Fibroblast of lung (primary cell): ENCODE measurements around the gene RNF2. TPM values are rescaled to one million over a fixed set of nuclear protein-coding genes. Genes with fewer than 3 reads are reported as not detected.

Experiments used
- DNase-seq, 2 donors: peaks; one replicate each; pipeline versions ENCODE4 v3.0.0 to v3.0.0-alpha.2; 2010; ENCODE audit warnings: low read depth in 2 of 2
- H2AFZ ChIP-seq: 2 replicates; pipeline ENCODE4 v1.5.1; 2012; ENCODE audit warnings: low read length, control low read depth, inconsistent platforms
- H3K27ac ChIP-seq: 2 replicates; pipeline ENCODE4 v1.5.1; 2011; ENCODE audit warnings: low read length, control low read depth; ENCODE audit not compliant: insufficient read depth
- H3K27me3 ChIP-seq: 2 replicates; pipeline ENCODE4 v1.5.1; 2011; ENCODE audit warnings: mild to moderate bottlenecking, low read length; ENCODE audit not compliant: control insufficient read depth, insufficient read depth
- H3K36me3 ChIP-seq: 2 replicates; pipeline ENCODE4 v1.5.1; 2011; ENCODE audit warnings: low read length; ENCODE audit not compliant: control insufficient read depth, insufficient read depth
- H3K4me1 ChIP-seq: 2 replicates; pipeline ENCODE4 v1.5.1; 2011; ENCODE audit warnings: low read length; ENCODE audit not compliant: control insufficient read depth, insufficient read depth; ENCODE audit errors: extremely low read depth
- H3K4me2 ChIP-seq: 2 replicates; pipeline ENCODE4 v1.5.1; 2011; ENCODE audit warnings: low read length, control low read depth; ENCODE audit not compliant: insufficient read depth; ENCODE audit errors: extremely low read depth
- H3K4me3 ChIP-seq, 4 experiments: fragments of 200-600 bp in 1 of 4; sonication (generic) in 1 of 4; replicated peaks in 1 of 4; 2 replicates each; pipeline ENCODE4 v1.5.1; 2011 to 2016; ENCODE audit warnings: low read length in 4 of 4, low read depth in 3 of 4, mild to moderate bottlenecking in 3 of 4, control low read depth in 2 of 4, inconsistent platforms in 1 of 4, mixed read lengths in 1 of 4; ENCODE audit not compliant: insufficient read depth in 1 of 4; ENCODE audit errors: control extremely low read depth in 1 of 4
- H3K79me2 ChIP-seq: 2 replicates; pipeline ENCODE4 v1.5.1; 2012; ENCODE audit warnings: mild to moderate bottlenecking, low read length, inconsistent platforms; ENCODE audit not compliant: control insufficient read depth, insufficient read depth
- H3K9ac ChIP-seq: 2 replicates; pipeline ENCODE4 v1.5.1; 2011; ENCODE audit warnings: mild to moderate bottlenecking, low read length, control low read depth; ENCODE audit not compliant: insufficient read depth
- H3K9me3 ChIP-seq: 2 replicates; pipeline ENCODE4 v1.5.1; 2012; ENCODE audit warnings: low read depth, low read length; ENCODE audit not compliant: control insufficient read depth, insufficient read depth
- H4K20me1 ChIP-seq: 2 replicates; pipeline ENCODE4 v1.5.1; 2011; ENCODE audit warnings: low read length; ENCODE audit not compliant: control insufficient read depth, insufficient read depth; ENCODE audit errors: extremely low read depth
- EZH2 ChIP-seq: IDR thresholded peaks from 2 replicates; pipeline ENCODE4 v1.5.1; 2012; ENCODE audit warnings: low read length, control low read depth, mild to moderate bottlenecking; ENCODE audit errors: missing control alignments
- polyA plus RNA-seq, 2 donors: library from polyadenylated mRNA; depleted of rRNA in 1 of 2; stranded (reverse) in 1 of 2; unstranded in 1 of 2; fragments of >200 nt; gene quantifications; 2 replicates each; pipeline ENCODE4 v1.2.1, GENCODE V29; 2011 to 2012; ENCODE audit warnings: missing spikeins in 1 of 2
- total RNA-seq: library from RNA; depleted of rRNA; stranded (reverse); fragments of >200 nt; gene quantifications from 2 replicates; pipeline ENCODE4 v1.2.1, GENCODE V29; 2014
- TF ChIP-seq, protein P1 (sequence below), 2 donors: IDR thresholded peaks in 1 of 2; conservative IDR thresholded peaks in 1 of 2; 1 replicate in 1 of 2; 2 replicates in 1 of 2; pipeline ENCODE4 v1.5.1; 2011 to 2012; ENCODE audit warnings: low read length in 2 of 2, control low read depth in 1 of 2, inconsistent platforms in 1 of 2, low read depth in 1 of 2, mild to moderate bottlenecking in 1 of 2

RNF2 gene
- total and polyA plus RNA-seq, 2 donors (not counting 1 experiment from before 2014, with no cell fraction given), result 19.7 to 40.6 TPM

- H3K4me2 ChIP-seq, result no peak overlapping the region
- H3K4me1 ChIP-seq, result no peaks in the 10 kb centered on the region
- no peaks in the 10 kb centered on the region for H3K27me3 ChIP-seq
- no peak for TF ChIP-seq EZH2
- TF ChIP-seq, protein P1, sequence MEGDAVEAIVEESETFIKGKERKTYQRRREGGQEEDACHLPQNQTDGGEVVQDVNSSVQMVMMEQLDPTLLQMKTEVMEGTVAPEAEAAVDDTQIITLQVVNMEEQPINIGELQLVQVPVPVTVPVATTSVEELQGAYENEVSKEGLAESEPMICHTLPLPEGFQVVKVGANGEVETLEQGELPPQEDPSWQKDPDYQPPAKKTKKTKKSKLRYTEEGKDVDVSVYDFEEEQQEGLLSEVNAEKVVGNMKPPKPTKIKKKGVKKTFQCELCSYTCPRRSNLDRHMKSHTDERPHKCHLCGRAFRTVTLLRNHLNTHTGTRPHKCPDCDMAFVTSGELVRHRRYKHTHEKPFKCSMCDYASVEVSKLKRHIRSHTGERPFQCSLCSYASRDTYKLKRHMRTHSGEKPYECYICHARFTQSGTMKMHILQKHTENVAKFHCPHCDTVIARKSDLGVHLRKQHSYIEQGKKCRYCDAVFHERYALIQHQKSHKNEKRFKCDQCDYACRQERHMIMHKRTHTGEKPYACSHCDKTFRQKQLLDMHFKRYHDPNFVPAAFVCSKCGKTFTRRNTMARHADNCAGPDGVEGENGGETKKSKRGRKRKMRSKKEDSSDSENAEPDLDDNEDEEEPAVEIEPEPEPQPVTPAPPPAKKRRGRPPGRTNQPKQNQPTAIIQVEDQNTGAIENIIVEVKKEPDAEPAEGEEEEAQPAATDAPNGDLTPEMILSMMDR (conservative IDR thresholded peaks at IDR 0.05 in 1 of 2, IDR thresholded peaks at IDR 0.05 in 1 of 2; ENCODE audit: low read depth in 1 of 2, low read length in 2 of 2), result no peak
- H3K4me3 ChIP-seq, result no peak overlapping the region
- DNase-seq, result peak in 1 of 2 donors; percentile 2
- H3K9ac ChIP-seq, result no peak overlapping the region
- no peaks in the 10 kb centered on the region for H4K20me1 ChIP-seq
- no peak overlapping the region for H3K27ac ChIP-seq
- no peaks in the 10 kb centered on the region for H3K9me3 ChIP-seq
- no peaks in the 10 kb centered on the region for H3K79me2 ChIP-seq
- H2AFZ ChIP-seq, result no peak overlapping the region
- no peaks in the 10 kb centered on the region for H3K36me3 ChIP-seq
Measured at GRCh38 chr1:185110145-185110544, 64.8 kb downstream of the RNF2 start.

- Histone ChIP-seq H2AFZ (no peak overlapping the region), H3K4me3 (no peak overlapping the region), H3K9me3 (no peaks in the 10 kb centered on the region), H3K4me1 (no peaks in the 10 kb centered on the region), H3K9ac (no peak overlapping the region), H3K79me2 (no peaks in the 10 kb centered on the region), H3K27me3 (no peaks in the 10 kb centered on the region), H3K36me3 (no peaks in the 10 kb centered on the region), H4K20me1 (no peaks in the 10 kb centered on the region), H3K4me2 (no peak overlapping the region), H3K27ac (no peak overlapping the region)
- no peak for TF ChIP-seq EZH2
- TF ChIP-seq, protein P1 (conservative IDR thresholded peaks at IDR 0.05 in 1 of 2, IDR thresholded peaks at IDR 0.05 in 1 of 2; ENCODE audit: low read depth in 1 of 2, low read length in 2 of 2), result no peak
- no peak for DNase-seq
Measured at GRCh38 chr1:185111873-185112272, 66.5 kb downstream of the RNF2 start.

- Histone ChIP-seq H3K4me3 (no peak overlapping the region), H3K9me3 (no peaks in the 10 kb centered on the region), H3K4me2 (no peak overlapping the region), H4K20me1 (no peaks in the 10 kb centered on the region), H3K36me3 (no peaks in the 10 kb centered on the region), H3K79me2 (no peaks in the 10 kb centered on the region), H3K27ac (no peak overlapping the region), H3K27me3 (no peaks in the 10 kb centered on the region), H3K9ac (no peak overlapping the region), H2AFZ (no peak overlapping the region), H3K4me1 (no peaks in the 10 kb centered on the region)
- TF ChIP-seq, protein P1 (conservative IDR thresholded peaks at IDR 0.05 in 1 of 2, IDR thresholded peaks at IDR 0.05 in 1 of 2; ENCODE audit: low read depth in 1 of 2, low read length in 2 of 2), result no peak
- no peak for TF ChIP-seq EZH2
- peak in 1 of 2 donors; percentile 15 for DNase-seq
Measured at GRCh38 chr1:185112356-185112755, 67.0 kb downstream of the RNF2 start.
